Activated CD4-positive, alpha-beta T cell treated with anti-CD3 and anti-CD28 coated beads, Interleukin-2, amount 10 ng/mL, durations not matched to agents 24 days and 14 days (primary cell): ENCODE results near the gene ZNF783. TPM values are rescaled to one million over a fixed set of nuclear protein-coding genes. Genes with fewer than 3 reads are reported as not detected.
"Not testable (repeated sequence)": the region's sequence is repeated elsewhere in the genome, so short reads cannot be mapped to it uniquely, and the experiment has no call there.

Source experiments
- DNase-seq: peaks from one replicate; pipeline ENCODE4 v3.0.0; 2022
- H3K27ac Mint-ChIP-seq: one replicate; pipeline ENCODE4 v1.8.0; 2022; ENCODE audit warnings: mild to moderate bottlenecking, mixed read lengths
- H3K27me3 Mint-ChIP-seq: one replicate; pipeline ENCODE4 v1.8.0; 2022; ENCODE audit warnings: mixed read lengths
- H3K36me3 Mint-ChIP-seq: one replicate; pipeline ENCODE4 v1.8.0; 2022; ENCODE audit warnings: low read depth, mild to moderate bottlenecking, mixed read lengths
- H3K4me1 Mint-ChIP-seq: one replicate; pipeline ENCODE4 v1.8.0; 2021; ENCODE audit warnings: mixed read lengths
- H3K4me3 Mint-ChIP-seq: one replicate; pipeline ENCODE4 v1.8.0; 2022; ENCODE audit warnings: mild to moderate bottlenecking, moderate library complexity, mixed read lengths
- H3K9me3 Mint-ChIP-seq: one replicate; pipeline ENCODE4 v1.8.0; 2021; ENCODE audit warnings: mixed read lengths
- intact Hi-C: fragments of 100-400 bp; cut with micrococcal nuclease; formaldehyde crosslinking; loops from one replicate; pipeline ENCODE4 v1.15.1; 2023
- total RNA-seq: library from RNA; stranded (reverse); gene quantifications from 2 replicates; pipeline ENCODE4 v1.2.3, GENCODE V29; 2022

The ZNF783 gene
- total RNA-seq, 1 donor from 2014 or later, result 27.4 TPM

GRCh38 chr7:149322737-149323136, 60.7 kb downstream of the ZNF783 start:
- Mint-ChIP-seq H3K9me3 (peaks cover 12% of the 10 kb centered on the region), H3K4me1 (peaks cover 17% of the 10 kb centered on the region), H3K27me3 (peaks cover 2% of the 10 kb centered on the region), H3K4me3 (no peak overlapping the region), H3K27ac (no peak overlapping the region), H3K36me3 (peaks cover 2% of the 10 kb centered on the region)
- no peak for DNase-seq
- intact Hi-C loops, result no loop called here

GRCh38 chr7:149325248-149325647, 63.3 kb downstream of the ZNF783 start:
- Mint-ChIP-seq H3K36me3 (peaks cover 2% of the 10 kb centered on the region), H3K4me3 (no peak overlapping the region), H3K4me1 (peaks cover 15% of the 10 kb centered on the region), H3K27me3 (no peaks in the 10 kb centered on the region), H3K27ac (no peak overlapping the region), H3K9me3 (peaks cover 4% of the 10 kb centered on the region)
- intact Hi-C loops, result no loop called here
- no peak for DNase-seq

DNA sequence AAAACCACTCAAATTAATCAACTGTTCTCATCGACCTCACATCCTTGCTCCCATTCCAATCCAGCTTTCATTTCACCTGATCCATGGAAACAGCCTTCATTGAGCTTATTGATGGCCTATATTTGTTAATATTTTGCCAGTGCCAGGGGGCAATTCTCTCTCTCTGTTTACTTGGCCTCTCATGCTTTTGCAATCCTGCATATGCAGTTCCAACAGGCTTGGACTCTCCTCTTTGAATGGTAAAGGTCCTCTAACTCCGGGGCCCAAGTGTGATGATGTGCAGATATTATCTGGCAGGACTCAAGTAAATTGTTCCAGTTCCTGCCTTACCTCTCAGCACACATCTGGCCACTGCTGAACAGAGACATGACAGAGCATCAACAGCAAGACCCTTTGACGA, 67.3 kb downstream of the ZNF783 start:
- Mint-ChIP-seq H3K9me3 (peaks cover 3% of the 10 kb centered on the region), H3K27ac (no peak overlapping the region), H3K4me1 (no peaks in the 10 kb centered on the region), H3K36me3 (no peaks in the 10 kb centered on the region), H3K27me3 (peaks cover 3% of the 10 kb centered on the region), H3K4me3 (no peak overlapping the region)
- intact Hi-C loops, result no loop called here
- no peak for DNase-seq

GRCh38 chr7:149329766-149330334, 67.9 kb downstream of the ZNF783 start:
- H3K27me3 Mint-ChIP-seq, result peaks cover 4% of the 10 kb centered on the region

GRCh38 chr7:149330914-149331567, 69.0 kb downstream of the ZNF783 start:
- Mint-ChIP-seq H3K27ac (no peak overlapping the region), H3K4me1 (no peaks in the 10 kb centered on the region), H3K4me3 (no peak overlapping the region), H3K9me3 (peaks cover 5% of the 10 kb centered on the region), H3K27me3 (peaks cover 8% of the 10 kb centered on the region), H3K36me3 (no peaks in the 10 kb centered on the region)
- no peak for DNase-seq
- intact Hi-C loops, result no loop called here

More at GRCh38 chr7:149329766-149330334, 67.9 kb downstream of the ZNF783 start:
- DNase-seq, result no peak
- Mint-ChIP-seq H3K4me1 (no peaks in the 10 kb centered on the region), H3K36me3 (no peaks in the 10 kb centered on the region), H3K4me3 (no peak overlapping the region), H3K9me3 (peaks cover 5% of the 10 kb centered on the region), H3K27ac (no peak overlapping the region)
- intact Hi-C loops, result no loop called here

GRCh38 chr7:149332602-149333320, 70.8 kb downstream of the ZNF783 start:
- DNase-seq, H3K4me1 Mint-ChIP-seq, H3K9me3 Mint-ChIP-seq, H3K27me3 Mint-ChIP-seq, H3K36me3 Mint-ChIP-seq, H3K4me3 Mint-ChIP-seq, H3K27ac Mint-ChIP-seq, intact Hi-C loops: not testable (repeated sequence)

- Mint-ChIP-seq H3K9me3 (peaks cover 5% of the 10 kb centered on the region), H3K36me3 (no peaks in the 10 kb centered on the region), H3K27ac (no peak overlapping the region), H3K4me3 (no peak overlapping the region), H3K27me3 (peaks cover 8% of the 10 kb centered on the region), H3K4me1 (no peaks in the 10 kb centered on the region)
- intact Hi-C loops, result no loop called here
- DNase-seq, result no peak
Measured at GRCh38 chr7:149333321-149333717, 71.3 kb downstream of the ZNF783 start.

- Mint-ChIP-seq H3K4me3 (no peak overlapping the region), H3K9me3 (peaks cover 5% of the 10 kb centered on the region), H3K27ac (no peak overlapping the region), H3K36me3 (no peaks in the 10 kb centered on the region), H3K4me1 (no peaks in the 10 kb centered on the region), H3K27me3 (peaks cover 8% of the 10 kb centered on the region)
- DNase-seq, result no peak
- intact Hi-C loops, result no loop called here
Measured at GRCh38 chr7:149334219-149334618, 72.2 kb downstream of the ZNF783 start.

Other genes starting within 250 kb of the ZNF783 start
- 137 and 138 TPM in 2 replicates for gene PDIA4, start 233.7 kb upstream of the ZNF783 start, total RNA-seq
- 10.2 and 10.3 TPM in 2 replicates for gene ZNF786, start 171.5 kb upstream of the ZNF783 start, total RNA-seq
- 0.44 and 0.92 TPM in 2 replicates for gene ZNF425, start 135.9 kb upstream of the ZNF783 start, total RNA-seq
- gene ZNF398, start 114.7 kb upstream of the ZNF783 start, total RNA-seq, result 11.7 and 14.2 TPM in 2 replicates
- 44.7 and 49.9 TPM in 2 replicates for gene ZNF282, start 66.7 kb upstream of the ZNF783 start, total RNA-seq
- 18.0 and 18.7 TPM in 2 replicates for gene ZNF212, start 22.5 kb upstream of the ZNF783 start, total RNA-seq
- 18.2 and 19.2 TPM in 2 replicates for gene ZNF777, start 198.9 kb downstream of the ZNF783 start, total RNA-seq
- 23.3 and 24.8 TPM in 2 replicates for gene ZNF746, start 235.6 kb downstream of the ZNF783 start, total RNA-seq